NCI-H2171 (cell line): ENCODE measurements around the gene KIRREL3.
"Not testable (repeated sequence)": the region's sequence is repeated elsewhere in the genome, so short reads cannot be mapped to it uniquely, and the experiment has no call there.

Source experiments
- DNase-seq: peaks from one replicate; lab custom pipeline; 2025; lab: John Stamatoyannopoulos, UW

The KIRREL3 gene

DNA sequence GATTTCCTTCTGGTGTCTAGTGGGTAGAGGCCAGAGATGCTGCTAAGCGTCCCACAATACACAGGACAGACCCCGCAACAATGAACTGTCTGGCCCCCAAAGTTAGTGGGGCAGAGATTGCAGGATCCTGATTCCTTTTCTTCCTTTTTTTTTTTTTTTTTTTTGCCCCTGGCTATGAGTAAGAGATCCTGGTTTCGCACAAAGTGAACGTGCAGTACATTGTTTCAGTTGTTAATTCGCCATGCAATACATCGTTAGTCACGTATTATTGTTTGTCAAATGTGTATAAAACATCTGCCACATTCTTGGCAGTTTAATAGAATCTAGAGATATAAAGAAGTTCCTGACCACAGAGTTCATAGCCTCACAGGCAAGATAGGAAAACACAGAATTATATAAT lies 624.8 kb downstream of the KIRREL3 start:
- DNase-seq: no peak

GRCh38 chr11:126374562-126375300 lies 625.8 kb downstream of the KIRREL3 start:
- not testable (repeated sequence) for DNase-seq

GRCh38 chr11:126373389-126374066 lies 627.0 kb downstream of the KIRREL3 start:
- DNase-seq: not testable (repeated sequence)
